ENCODE measurements around the gene DCAF8. TPM values are rescaled to one million over a fixed set of nuclear protein-coding genes. Genes with fewer than 3 reads are reported as not detected.

The DCAF8 gene
- total RNA-seq, 2 donors from 2014 or later: 246 to 280 TPM

DNA sequence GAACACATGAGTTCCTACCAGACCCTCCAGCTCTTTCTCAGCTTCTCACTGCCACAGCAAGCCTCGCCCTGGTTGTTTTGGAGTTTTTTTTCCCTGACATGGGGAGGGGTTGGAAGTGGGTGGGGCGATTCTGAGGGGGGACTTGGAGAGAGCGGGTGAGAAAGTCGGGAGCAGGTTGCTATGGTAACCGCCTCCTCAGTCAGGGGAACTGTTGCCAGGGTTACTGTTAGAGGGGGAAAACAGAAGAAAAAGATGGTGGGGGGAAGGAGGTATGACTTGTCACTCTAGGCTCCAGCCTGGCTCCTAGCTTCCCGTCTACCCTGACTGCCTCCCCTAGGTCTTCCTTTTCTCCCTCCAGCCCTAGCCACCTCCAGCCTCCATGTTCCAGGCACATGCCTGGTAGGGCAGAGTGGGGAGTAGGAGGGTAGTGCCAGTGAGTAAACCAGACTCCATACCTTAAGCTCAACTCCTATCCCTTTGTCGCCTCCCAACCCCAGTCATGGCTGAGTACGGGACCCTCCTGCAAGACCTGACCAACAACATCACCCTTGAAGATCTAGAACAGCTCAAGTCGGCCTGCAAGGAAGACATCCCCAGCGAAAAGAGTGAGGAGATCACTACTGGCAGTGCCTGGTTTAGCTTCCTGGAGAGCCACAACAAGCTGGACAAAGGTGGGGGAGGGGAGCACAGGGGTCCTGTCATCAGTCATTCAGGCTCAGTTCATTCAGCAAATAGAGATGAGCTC, 51.1 kb downstream of the DCAF8 start:
- H3K36me3 Mint-ChIP-seq (ENCODE audit: insufficient read depth in 2 of 2): peaks cover 5 to 12% of the 10 kb centered on the region in 2 donors
- H3K4me3 Mint-ChIP-seq: no peak overlapping the region
- no peaks in the 10 kb centered on the region for H3K9me3 Mint-ChIP-seq
- H3K27me3 Mint-ChIP-seq (ENCODE audit: low read depth): no peaks in the 10 kb centered on the region
- H3K4me1 Mint-ChIP-seq (ENCODE audit: low read depth): peaks cover 41% of the 10 kb centered on the region
- H3K27ac Mint-ChIP-seq: no peak overlapping the region
- no peak for ATAC-seq (replicated peaks in 1 of 2)
- DNase-seq: no peak

DNA sequence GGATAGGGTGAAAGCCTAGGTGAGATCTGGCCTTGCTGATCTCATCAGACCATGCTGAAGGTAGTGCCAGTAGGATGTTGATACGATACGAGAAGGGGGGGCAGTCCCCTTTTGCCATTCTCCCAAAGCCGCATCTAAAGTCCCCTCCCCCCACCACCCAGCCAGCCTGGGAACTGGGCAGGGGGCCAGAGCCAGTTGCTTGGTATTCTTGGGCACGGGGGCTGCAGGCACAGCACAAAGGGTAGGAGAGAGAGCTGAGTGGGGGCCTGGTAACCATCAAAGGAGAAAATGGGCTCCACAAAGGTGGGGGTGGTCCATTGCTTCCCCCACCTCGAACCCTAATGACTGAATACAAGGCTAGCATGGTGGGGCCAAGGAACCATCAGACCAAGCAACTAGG, 51.8 kb downstream of the DCAF8 start:
- no peaks in the 10 kb centered on the region for H3K27me3 Mint-ChIP-seq (ENCODE audit: low read depth)
- no peak for DNase-seq
- H3K4me1 Mint-ChIP-seq (ENCODE audit: low read depth): peaks cover 42% of the 10 kb centered on the region
- no peak overlapping the region for H3K4me3 Mint-ChIP-seq
- no peak overlapping the region for H3K27ac Mint-ChIP-seq
- peaks cover 4 to 9% of the 10 kb centered on the region in 2 donors for H3K36me3 Mint-ChIP-seq (ENCODE audit: insufficient read depth in 2 of 2)
- no peak for ATAC-seq (replicated peaks in 1 of 2)
- no peaks in the 10 kb centered on the region for H3K9me3 Mint-ChIP-seq

DNA sequence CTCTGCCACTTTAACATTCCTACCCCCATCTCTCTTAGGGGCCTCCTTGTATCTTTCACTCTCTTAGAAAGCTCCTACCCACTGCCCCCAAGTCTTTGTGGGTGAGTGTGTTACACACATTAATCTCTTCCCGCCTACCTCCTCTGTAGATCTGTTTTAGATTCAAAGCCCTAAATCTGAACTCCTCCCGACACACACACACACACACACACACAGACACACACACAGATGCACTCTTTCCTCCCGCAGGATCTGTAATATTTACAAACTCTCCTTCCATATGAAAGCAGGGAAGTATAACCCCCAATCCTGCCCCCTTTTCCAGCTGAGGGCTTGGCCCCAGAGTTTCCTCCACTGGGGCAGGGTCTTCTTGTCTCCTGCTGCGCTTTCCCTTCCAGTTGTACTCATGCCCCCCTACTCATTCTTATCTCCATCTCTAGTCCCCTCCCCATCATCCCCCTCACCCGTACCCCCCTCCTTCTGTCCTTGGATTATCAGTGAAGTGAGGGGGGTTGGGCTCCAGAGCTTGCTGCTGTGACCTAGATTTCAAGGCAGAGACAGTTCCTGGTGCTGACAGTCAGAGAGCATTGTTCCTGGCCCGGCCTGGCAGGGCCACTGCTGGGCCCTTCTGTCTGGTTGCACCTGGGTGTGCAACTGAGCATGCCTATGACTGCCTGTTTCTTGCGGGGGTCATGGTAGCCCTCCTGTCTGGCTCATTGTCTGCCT, 52.9 kb downstream of the DCAF8 start:
- H3K4me3 Mint-ChIP-seq: no peak overlapping the region
- H3K27me3 Mint-ChIP-seq (ENCODE audit: low read depth): no peaks in the 10 kb centered on the region
- H3K4me1 Mint-ChIP-seq (ENCODE audit: low read depth): peaks cover 46% of the 10 kb centered on the region

DNA sequence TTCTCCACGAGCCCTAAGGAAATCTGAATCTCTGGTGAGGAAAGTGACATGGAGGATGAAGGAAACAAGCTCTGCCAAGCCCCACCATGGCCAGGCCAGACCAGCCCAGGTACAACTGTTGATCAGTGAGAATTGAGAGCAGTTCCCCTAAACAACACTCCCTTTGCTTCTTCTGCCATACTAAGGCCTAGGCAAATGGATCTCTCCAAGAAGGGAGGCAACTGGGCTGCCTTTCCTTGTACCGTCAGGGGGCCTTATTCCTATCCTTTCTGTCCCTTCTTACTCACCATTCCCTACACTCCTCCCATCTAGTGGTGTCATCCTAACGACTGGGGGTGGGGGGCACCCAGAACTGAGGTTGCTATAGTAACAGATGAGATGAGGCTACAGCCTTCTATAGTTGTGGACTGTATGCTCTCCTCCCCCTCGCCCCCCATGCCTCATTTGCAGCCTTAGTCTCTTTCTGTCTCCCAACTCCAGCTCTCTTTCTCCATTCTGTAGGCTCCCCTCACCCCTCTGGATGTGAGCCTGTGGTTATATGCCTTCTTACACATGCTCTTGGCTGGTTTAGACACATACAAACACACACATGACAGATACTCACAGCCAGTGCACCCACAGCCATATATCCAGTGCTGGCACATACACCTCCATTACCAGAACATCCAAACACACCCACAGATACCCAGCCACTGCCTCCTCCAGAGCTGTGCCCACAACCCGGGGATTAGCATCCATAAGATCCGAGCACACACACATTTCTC, 53.6 kb downstream of the DCAF8 start:
- Mint-ChIP-seq H3K4me3 (no peak overlapping the region), H3K36me3 (ENCODE audit: insufficient read depth in 2 of 2) (peaks cover 4 to 8% of the 10 kb centered on the region in 2 donors), H3K27me3 (ENCODE audit: low read depth) (no peaks in the 10 kb centered on the region), H3K27ac (peak overlapping the region; percentile 32), H3K4me1 (ENCODE audit: low read depth) (peaks cover 54% of the 10 kb centered on the region), H3K9me3 (no peaks in the 10 kb centered on the region)
- no peak for DNase-seq
- ATAC-seq (replicated peaks in 1 of 2): no peak

More for the DNA sequence above, 52.9 kb downstream of the DCAF8 start:
- Mint-ChIP-seq H3K36me3 (ENCODE audit: insufficient read depth in 2 of 2) (peaks cover 4 to 8% of the 10 kb centered on the region in 2 donors), H3K27ac (peak overlapping the region; percentile 32), H3K9me3 (no peaks in the 10 kb centered on the region)
- DNase-seq: no peak
- ATAC-seq (replicated peaks in 1 of 2): no peak

DNA sequence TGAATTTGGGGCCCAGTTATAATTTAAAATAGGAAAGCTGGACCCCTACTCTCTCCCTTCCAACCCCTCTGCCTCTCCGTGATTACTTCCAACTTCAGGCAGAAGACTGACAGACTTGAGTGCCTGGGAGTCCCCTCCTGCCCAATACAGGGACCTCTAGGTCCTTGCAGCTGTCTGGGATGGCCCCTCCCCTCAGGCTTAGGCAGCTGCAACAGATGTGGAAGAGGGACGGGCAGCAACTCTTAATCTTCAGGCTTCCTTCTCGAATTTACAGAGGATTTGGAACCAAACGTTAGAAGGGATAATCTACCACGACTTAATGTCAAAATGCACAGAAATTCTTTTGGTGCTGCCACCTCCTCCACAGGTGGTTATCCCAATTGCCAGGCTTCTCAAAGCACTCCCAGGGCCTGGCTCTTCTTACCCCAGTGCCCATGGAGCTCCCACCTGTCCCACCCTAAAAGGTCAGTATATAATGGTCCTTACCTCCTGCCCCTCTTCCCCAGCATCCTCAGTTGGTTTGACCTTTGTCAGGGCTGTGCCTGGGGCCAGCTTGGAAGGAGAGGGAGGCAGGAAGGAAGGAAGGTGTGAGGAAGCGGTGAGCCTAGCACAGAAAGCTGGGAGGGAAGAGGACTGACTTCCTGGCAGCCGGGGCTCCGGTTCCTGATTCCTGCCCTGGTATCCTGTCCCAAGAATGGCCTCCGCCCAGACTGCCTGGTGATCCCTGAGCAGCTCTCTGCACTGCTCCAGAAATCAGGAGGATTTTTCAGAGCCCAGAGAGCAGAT, 54.4 kb downstream of the DCAF8 start:
- no peak for DNase-seq
- no peak for ATAC-seq (replicated peaks in 1 of 2)
- Mint-ChIP-seq H3K36me3 (ENCODE audit: insufficient read depth in 2 of 2) (peaks cover 4 to 8% of the 10 kb centered on the region in 2 donors), H3K4me1 (ENCODE audit: low read depth) (peaks cover 54% of the 10 kb centered on the region), H3K27ac (no peak overlapping the region), H3K27me3 (ENCODE audit: low read depth) (no peaks in the 10 kb centered on the region), H3K9me3 (no peaks in the 10 kb centered on the region), H3K4me3 (no peak overlapping the region)

DNA sequence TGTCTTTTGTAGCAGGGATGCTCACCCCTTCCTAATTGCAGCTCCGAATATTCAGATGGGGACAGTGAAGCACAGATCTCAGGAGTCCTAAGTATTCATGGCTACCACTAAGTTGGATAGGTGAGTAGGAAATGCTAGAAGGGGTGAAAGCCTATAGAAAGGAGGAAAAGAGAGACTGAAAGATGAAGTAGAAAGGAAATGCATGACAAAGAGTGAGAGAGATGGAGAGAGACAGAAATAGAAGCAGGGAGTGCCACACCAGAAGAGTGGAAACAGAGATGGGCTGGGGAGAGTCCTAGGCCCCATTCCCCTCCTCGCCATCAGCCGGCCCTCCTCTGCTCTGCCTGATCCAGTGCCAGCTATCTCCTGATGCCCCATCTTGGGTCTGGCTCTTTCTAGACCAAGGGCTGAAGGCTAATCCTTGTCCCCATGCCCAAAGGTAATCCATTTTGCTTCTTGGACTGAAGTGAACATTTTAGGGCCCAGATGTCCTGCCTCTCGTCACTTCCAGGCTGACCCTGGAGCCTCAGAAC, 55.2 kb downstream of the DCAF8 start:
- Mint-ChIP-seq H3K27ac (peak overlapping the region; percentile 7), H3K4me1 (ENCODE audit: low read depth) (peaks cover 54% of the 10 kb centered on the region), H3K9me3 (no peaks in the 10 kb centered on the region), H3K36me3 (ENCODE audit: insufficient read depth in 2 of 2) (peaks cover 3 to 7% of the 10 kb centered on the region in 2 donors), H3K27me3 (ENCODE audit: low read depth) (no peaks in the 10 kb centered on the region), H3K4me3 (peak overlapping the region in 1 of 2 donors; percentile 3)
- ATAC-seq (replicated peaks in 1 of 2) (no peak), DNase-seq (no peak)

DNA sequence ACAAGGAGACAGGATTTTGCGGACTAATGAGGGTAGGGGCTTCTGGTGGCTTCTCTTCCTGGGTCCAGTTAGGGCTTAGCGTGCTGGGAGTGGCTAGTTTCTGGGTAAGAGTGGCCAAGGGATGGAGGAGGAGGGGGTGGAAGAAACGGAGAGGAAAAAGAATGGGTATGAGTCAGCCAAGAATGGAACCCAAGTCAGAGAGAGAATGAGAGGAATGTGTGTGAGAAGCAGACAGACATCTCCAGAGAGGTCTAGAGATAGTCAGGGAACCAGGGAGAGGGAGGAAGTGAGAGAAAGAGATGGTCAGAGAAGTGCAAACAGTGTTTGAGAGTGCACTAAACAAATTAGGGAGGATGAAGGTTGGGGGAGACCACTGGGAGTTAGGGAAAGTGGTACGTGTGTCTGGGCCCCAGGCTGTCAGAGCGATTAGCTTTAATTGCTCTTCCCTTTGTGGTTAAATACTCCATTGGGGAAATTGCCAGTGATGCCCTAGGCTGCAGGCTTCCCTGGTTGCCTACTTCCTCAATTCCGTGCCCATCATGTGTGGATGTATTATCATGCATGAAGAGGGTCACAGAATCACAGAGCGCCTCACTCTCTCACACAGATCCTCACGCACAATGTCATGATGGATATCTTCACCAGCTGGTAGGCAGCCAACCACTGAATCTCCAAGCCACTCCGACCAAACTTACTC, 55.8 kb downstream of the DCAF8 start:
- H3K4me3 Mint-ChIP-seq: peak overlapping the region; percentile 58 to 87
- peaks cover 1 to 2% of the 10 kb centered on the region in 2 donors for H3K36me3 Mint-ChIP-seq (ENCODE audit: insufficient read depth in 2 of 2)
- H3K4me1 Mint-ChIP-seq (ENCODE audit: low read depth): peaks cover 54% of the 10 kb centered on the region
- ATAC-seq (replicated peaks in 1 of 2): no peak
- no peak for DNase-seq
- peak overlapping the region; percentile 74 for H3K27ac Mint-ChIP-seq
- no peaks in the 10 kb centered on the region for H3K9me3 Mint-ChIP-seq
- no peaks in the 10 kb centered on the region for H3K27me3 Mint-ChIP-seq (ENCODE audit: low read depth)

DNA sequence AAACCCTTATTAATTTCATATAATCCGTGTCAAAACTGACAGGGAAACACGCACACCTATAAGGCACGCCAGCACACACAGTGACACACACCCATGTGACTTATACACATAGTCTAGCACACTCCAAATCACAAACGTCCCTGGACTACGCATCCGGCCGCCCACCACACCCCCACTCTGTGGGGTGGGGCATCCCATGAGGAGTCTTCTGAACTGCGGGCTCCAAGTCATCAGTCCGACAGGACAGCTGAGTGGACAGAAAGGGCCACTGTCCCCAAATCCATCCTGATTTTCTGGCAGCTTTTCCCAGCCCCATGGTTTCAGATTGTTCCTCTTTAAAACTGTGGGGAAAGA, 56.3 kb downstream of the DCAF8 start:
- Mint-ChIP-seq H3K4me1 (ENCODE audit: low read depth) (peaks cover 54% of the 10 kb centered on the region), H3K27me3 (ENCODE audit: low read depth) (no peaks in the 10 kb centered on the region), H3K4me3 (peak overlapping the region; percentile 58 to 87), H3K27ac (peak overlapping the region; percentile 74), H3K9me3 (no peaks in the 10 kb centered on the region), H3K36me3 (ENCODE audit: insufficient read depth in 2 of 2) (peaks cover 0 to 1% of the 10 kb centered on the region in 2 donors)
- peak; percentile 51 to 53 for DNase-seq
- ATAC-seq (replicated peaks in 1 of 2): peak; percentile 72 to 79

DNA sequence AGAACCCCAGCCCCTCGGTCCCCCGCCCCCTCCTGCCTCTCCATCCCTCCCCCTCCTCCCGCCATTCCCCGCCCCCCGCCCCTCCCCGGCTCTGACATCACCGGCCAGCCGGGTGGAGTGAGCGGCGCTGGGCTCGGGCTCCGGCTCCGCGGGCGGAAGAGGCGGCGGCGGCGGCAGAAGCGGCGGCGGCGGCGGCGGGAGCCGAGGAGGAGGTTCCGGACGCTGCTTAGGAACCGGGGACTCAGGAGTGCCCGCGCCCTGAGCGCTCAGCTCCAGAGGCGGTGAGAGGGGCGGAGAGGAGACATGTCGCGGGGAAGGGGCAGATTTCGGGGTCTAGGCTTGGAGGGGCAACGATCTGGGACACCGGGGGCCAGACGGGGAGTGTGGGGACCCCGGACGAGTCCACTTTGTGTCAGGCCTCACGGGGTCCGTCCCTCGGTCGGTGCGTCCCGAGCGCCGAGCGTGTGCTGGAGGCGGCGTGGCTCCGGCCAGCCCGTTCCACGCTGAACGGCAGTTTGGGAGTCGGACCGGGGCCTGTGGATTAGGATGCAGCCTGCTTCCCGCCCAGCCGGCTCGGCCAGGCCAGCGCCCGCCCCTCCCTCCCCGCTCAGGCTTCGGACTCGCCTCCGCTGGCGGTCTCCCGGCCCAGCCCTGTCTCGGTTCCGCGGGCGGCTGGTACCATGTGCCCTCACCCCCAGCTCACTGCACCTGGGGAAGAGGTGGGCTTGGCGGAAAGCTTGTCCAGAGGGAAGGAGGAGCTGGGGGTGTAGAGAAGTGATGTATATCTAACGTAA, 56.9 kb downstream of the DCAF8 start, which contains the start of gene PEA15:
Gene PEA15 (plus strand): TSS at position 143 of the 794 bp plus-strand sequence. CDS start 6,161 bp downstream, outside the sequence.
- Mint-ChIP-seq H3K27ac (peak within 1 kb of the TSS; percentile 83), H3K4me3 (peak within 1 kb of the TSS; percentile 85 to 87), H3K36me3 (ENCODE audit: insufficient read depth in 2 of 2) (peaks cover 0 to 1% of the 10 kb centered on the region in 2 donors), H3K4me1 (ENCODE audit: low read depth) (peaks cover 49% of the 10 kb centered on the region), H3K27me3 (ENCODE audit: low read depth) (no peaks in the 10 kb centered on the region), H3K9me3 (no peaks in the 10 kb centered on the region)
- peak; percentile 80 to 84 for DNase-seq
- ATAC-seq (replicated peaks in 1 of 2): peak; percentile 84 to 85

DNA sequence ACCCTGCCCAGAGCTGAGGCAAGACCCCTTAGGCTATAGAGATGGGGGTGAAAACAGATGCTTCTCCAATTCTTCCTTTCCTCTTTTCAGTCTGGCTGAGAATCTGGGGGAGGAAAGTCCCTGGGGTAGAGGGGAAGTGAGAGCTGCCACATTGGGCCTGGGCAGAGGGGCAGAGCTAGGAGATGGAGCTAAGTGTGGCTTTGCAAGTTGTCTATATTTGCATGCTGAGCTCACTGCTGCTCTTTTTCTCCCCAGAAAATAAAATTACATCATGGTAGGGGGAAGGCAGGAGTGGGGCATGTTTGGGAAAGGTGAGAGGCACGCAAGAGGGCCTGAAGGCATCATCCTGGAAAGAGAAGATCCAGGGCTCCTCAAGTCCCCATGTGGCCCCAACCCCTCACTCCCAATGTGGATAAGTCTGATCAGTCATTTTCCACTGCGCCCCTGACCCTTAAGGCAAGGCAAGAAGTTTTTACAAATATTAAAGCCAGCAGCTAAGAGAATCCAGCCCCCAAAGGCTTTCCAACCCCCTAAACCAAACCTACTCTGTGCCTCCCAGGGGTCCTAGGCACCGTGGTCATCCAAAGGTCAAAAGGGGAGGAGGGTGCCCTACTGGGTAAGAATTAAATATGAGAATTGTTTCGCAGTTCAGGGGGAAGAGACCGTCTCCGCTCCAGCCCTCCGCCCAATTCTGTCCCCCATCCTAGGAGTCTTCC, 57.7 kb downstream of the DCAF8 start:
- Mint-ChIP-seq H3K27me3 (ENCODE audit: low read depth) (no peaks in the 10 kb centered on the region), H3K36me3 (ENCODE audit: insufficient read depth in 2 of 2) (peaks cover 0 to 1% of the 10 kb centered on the region in 2 donors), H3K27ac (peak overlapping the region; percentile 68), H3K9me3 (no peaks in the 10 kb centered on the region), H3K4me3 (peak overlapping the region; percentile 85 to 87), H3K4me1 (ENCODE audit: low read depth) (peaks cover 41% of the 10 kb centered on the region)
- ATAC-seq (replicated peaks in 1 of 2) (no peak), DNase-seq (peak in 1 of 2 donors; percentile 14)

DNA sequence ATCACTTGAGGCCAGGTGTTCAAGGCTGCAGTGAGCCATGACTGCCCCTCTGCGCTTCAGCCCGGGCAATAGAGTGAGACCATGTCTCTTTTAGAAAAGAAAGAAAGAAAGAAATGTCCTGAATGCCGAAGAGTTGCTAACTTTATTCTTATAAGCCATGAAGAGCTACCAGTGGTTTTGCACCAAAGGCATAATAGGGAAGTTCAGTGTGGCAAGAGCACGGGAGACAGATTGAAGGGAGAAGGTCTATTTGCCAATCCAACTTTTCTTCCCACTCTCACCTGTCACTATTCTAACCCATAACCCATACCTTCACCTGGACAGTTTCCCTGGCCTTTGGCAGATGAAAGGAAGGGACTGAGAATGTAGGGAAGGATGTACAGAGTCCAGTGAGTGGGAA, 61.6 kb downstream of the DCAF8 start:
- Mint-ChIP-seq H3K4me3 (no peak overlapping the region), H3K9me3 (no peaks in the 10 kb centered on the region), H3K36me3 (ENCODE audit: insufficient read depth in 2 of 2) (no peaks in the 10 kb centered on the region), H3K4me1 (ENCODE audit: low read depth) (peaks cover 11% of the 10 kb centered on the region), H3K27ac (no peak overlapping the region), H3K27me3 (ENCODE audit: low read depth) (no peaks in the 10 kb centered on the region)
- ATAC-seq (replicated peaks in 1 of 2) (no peak), DNase-seq (no peak)
